ENCODE results near the gene COQ9.

The COQ9 gene

DNA sequence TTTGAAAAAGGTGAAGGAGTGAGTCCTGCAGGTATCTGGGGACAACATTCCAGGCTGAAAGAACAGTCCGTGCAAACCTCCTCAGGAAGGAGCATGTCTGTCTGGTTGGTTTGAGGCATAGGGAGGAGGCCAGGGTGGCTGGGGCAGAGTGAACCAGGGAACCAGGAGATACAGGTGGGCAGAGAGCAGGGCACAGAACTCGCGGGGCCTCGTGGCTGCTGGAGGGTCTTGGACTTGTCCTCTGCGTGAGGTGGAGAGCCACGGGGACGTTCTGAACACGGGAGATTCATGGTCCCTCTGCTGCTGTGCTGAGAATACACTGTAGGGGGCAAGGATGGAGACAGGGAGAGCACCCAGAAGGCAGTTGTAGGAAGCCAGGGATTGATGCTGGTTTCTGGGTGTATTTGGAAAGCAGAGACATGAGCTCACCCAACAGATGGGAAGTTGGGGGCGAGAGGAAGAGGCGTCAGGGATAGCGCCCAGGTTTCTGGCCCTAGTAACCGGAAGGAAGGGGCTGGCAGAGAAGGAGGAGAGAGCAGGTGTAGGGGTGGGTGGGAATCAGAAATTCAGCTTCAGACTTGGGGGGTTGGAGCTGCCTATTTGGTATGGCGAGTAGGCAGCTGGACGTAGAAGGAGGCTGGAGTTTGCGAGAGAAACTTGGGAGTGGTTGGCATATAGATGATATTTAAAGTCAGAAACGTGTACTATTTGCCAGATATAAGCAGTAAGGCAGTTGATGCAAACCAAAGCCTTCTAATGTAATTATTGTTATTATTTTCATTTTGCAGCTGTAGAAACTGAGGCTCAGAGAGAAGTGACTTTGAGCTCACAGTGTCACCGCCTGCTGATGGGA lies 43.1 kb upstream of the COQ9 start, which contains the start of gene CCL17:
CCL17 (plus strand) TSS at position 803 of the 853 bp plus-strand sequence. CDS start 9,166 bp downstream, outside the sequence.
- Histone ChIP-seq H4K20me1 (ENCODE audit: insufficient read depth, low read length, poor library complexity, severe bottlenecking) (no peaks in the 10 kb centered on the region), H3K79me2 (ENCODE audit: insufficient read depth, low read length) (no peaks in the 10 kb centered on the region), H2AFZ (ENCODE audit: low read length) (0 out of 2 replicates have a peak within 1 kb of the TSS, but pooled peaks have one; percentile 52), H3K4me2 (ENCODE audit: low read depth, low read length, poor library complexity, severe bottlenecking) (no peak within 1 kb of the TSS), H3K27me3 (ENCODE audit: insufficient read depth, low read length, poor library complexity, severe bottlenecking) (no peaks in the 10 kb centered on the region), H3K4me3 (ENCODE audit: low read length, poor library complexity, severe bottlenecking) (no peak within 1 kb of the TSS), H3K9me2 (replicated peaks; ENCODE audit: low read depth, low read length) (no peaks in the 10 kb centered on the region), H3F3A (ENCODE audit: low read depth) (no peaks in the 10 kb centered on the region), H3K9ac (ENCODE audit: low read depth, low read length, poor library complexity, severe bottlenecking) (no peak within 1 kb of the TSS), H3K36me3 (ENCODE audit: insufficient read depth, low read length) (no peaks in the 10 kb centered on the region), H3K9me3 (ENCODE audit: insufficient read depth, low read depth, low read length) (no peaks in the 10 kb centered on the region), H3K4me1 (ENCODE audit: insufficient read depth, low read length, poor library complexity, severe bottlenecking) (peaks cover 4% of the 10 kb centered on the region)
- TF ChIP-seq EZH2phosphoT487 (IDR thresholded peaks at IDR 0.05; ENCODE audit: borderline replicate concordance), result no peak
- TF ChIP-seq, protein P1, sequence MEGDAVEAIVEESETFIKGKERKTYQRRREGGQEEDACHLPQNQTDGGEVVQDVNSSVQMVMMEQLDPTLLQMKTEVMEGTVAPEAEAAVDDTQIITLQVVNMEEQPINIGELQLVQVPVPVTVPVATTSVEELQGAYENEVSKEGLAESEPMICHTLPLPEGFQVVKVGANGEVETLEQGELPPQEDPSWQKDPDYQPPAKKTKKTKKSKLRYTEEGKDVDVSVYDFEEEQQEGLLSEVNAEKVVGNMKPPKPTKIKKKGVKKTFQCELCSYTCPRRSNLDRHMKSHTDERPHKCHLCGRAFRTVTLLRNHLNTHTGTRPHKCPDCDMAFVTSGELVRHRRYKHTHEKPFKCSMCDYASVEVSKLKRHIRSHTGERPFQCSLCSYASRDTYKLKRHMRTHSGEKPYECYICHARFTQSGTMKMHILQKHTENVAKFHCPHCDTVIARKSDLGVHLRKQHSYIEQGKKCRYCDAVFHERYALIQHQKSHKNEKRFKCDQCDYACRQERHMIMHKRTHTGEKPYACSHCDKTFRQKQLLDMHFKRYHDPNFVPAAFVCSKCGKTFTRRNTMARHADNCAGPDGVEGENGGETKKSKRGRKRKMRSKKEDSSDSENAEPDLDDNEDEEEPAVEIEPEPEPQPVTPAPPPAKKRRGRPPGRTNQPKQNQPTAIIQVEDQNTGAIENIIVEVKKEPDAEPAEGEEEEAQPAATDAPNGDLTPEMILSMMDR (conservative IDR thresholded peaks at IDR 0.05; ENCODE audit: low read length), result no peak

DNA sequence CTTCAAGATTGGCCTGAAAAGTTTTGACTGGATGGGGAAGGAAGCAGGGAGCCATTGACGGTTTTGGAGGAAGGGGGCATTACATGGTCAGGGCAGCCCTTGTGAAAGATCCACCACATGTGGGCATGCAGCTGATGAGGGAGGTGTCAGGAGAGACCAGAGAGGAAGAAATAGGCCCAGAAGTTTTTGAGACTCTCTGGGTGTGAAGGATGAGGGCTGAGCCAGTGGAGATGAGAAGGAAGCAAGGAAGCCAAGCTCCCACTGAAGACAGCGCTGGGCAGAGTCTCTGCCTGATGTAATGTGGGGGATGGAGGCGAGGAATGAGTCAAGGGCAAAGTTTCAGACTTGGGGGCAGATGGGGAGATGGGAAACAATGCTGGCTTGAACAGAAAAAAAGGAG lies 42.2 kb upstream of the COQ9 start:
- H3K4me3 ChIP-seq (ENCODE audit: low read length, poor library complexity, severe bottlenecking), result no peak overlapping the region
- TF ChIP-seq EZH2phosphoT487 (IDR thresholded peaks at IDR 0.05; ENCODE audit: borderline replicate concordance), result no peak
- TF ChIP-seq, protein P1 (conservative IDR thresholded peaks at IDR 0.05; ENCODE audit: low read length), result no peak
- H3F3A ChIP-seq (ENCODE audit: low read depth), result no peaks in the 10 kb centered on the region
- H3K79me2 ChIP-seq (ENCODE audit: insufficient read depth, low read length), result no peaks in the 10 kb centered on the region
- H2AFZ ChIP-seq (ENCODE audit: low read length), result no peak overlapping the region
- H3K36me3 ChIP-seq (ENCODE audit: insufficient read depth, low read length), result no peaks in the 10 kb centered on the region
- no peaks in the 10 kb centered on the region for H4K20me1 ChIP-seq (ENCODE audit: insufficient read depth, low read length, poor library complexity, severe bottlenecking)
- H3K4me1 ChIP-seq (ENCODE audit: insufficient read depth, low read length, poor library complexity, severe bottlenecking), result peaks cover 4% of the 10 kb centered on the region
- no peaks in the 10 kb centered on the region for H3K9me2 ChIP-seq (replicated peaks; ENCODE audit: low read depth, low read length)
- H3K27me3 ChIP-seq (ENCODE audit: insufficient read depth, low read length, poor library complexity, severe bottlenecking), result no peaks in the 10 kb centered on the region
- no peaks in the 10 kb centered on the region for H3K9me3 ChIP-seq (ENCODE audit: insufficient read depth, low read depth, low read length)
- H3K9ac ChIP-seq (ENCODE audit: low read depth, low read length, poor library complexity, severe bottlenecking), result no peak overlapping the region
- no peak overlapping the region for H3K4me2 ChIP-seq (ENCODE audit: low read depth, low read length, poor library complexity, severe bottlenecking)

DNA sequence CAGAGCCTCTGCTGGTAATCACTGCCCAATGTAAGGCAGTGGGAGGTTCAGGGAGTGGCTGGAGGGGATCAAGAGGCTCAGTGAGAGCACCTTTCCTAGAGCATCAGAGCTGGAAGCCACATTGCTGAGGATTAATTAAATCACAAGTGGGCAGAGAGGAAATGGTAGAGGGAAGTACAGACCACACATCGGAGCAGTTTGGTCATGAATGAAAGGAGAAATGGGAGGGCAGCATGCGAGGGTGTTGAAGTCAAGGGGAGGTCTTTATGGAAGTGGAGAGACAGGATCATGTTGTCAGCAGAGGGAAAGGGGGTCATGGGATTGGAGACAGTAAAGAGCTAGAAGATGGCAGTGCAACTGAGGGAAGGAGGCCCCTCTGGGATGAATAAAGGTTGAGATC lies 40.4 kb upstream of the COQ9 start:
- no peak overlapping the region for H3K9ac ChIP-seq (ENCODE audit: low read depth, low read length, poor library complexity, severe bottlenecking)
- TF ChIP-seq, protein P1 (conservative IDR thresholded peaks at IDR 0.05; ENCODE audit: low read length), result no peak
- TF ChIP-seq EZH2phosphoT487 (IDR thresholded peaks at IDR 0.05; ENCODE audit: borderline replicate concordance), result no peak
- no peak overlapping the region for H3K4me2 ChIP-seq (ENCODE audit: low read depth, low read length, poor library complexity, severe bottlenecking)
- no peaks in the 10 kb centered on the region for H4K20me1 ChIP-seq (ENCODE audit: insufficient read depth, low read length, poor library complexity, severe bottlenecking)
- H3K4me3 ChIP-seq (ENCODE audit: low read length, poor library complexity, severe bottlenecking), result no peak overlapping the region
- H2AFZ ChIP-seq (ENCODE audit: low read length), result no peak overlapping the region
- no peaks in the 10 kb centered on the region for H3K9me2 ChIP-seq (replicated peaks; ENCODE audit: low read depth, low read length)
- H3K9me3 ChIP-seq (ENCODE audit: insufficient read depth, low read depth, low read length), result no peaks in the 10 kb centered on the region
- peaks cover 4% of the 10 kb centered on the region for H3K4me1 ChIP-seq (ENCODE audit: insufficient read depth, low read length, poor library complexity, severe bottlenecking)
- no peaks in the 10 kb centered on the region for H3K27me3 ChIP-seq (ENCODE audit: insufficient read depth, low read length, poor library complexity, severe bottlenecking)
- H3K36me3 ChIP-seq (ENCODE audit: insufficient read depth, low read length), result no peaks in the 10 kb centered on the region
- H3K79me2 ChIP-seq (ENCODE audit: insufficient read depth, low read length), result no peaks in the 10 kb centered on the region
- no peaks in the 10 kb centered on the region for H3F3A ChIP-seq (ENCODE audit: low read depth)
